Peyer's patch (tissue), 4 donors: ENCODE measurements around the gene RGL2.

Experiments
- CTCF ChIP-seq, 6 experiments: fragments of 450-650 bp in 4 of 6; fragments of 200-600 bp in 2 of 6; sonication (generic) in 1 of 6; IDR thresholded peaks; one replicate each; pipeline ENCODE4 v1.5.1; 2017 to 2019; ENCODE audit warnings: antibody characterized with exemption in 6 of 6, mild to moderate bottlenecking in 3 of 6, moderate library complexity in 1 of 6
- POLR2A ChIP-seq, 2 donors: fragments of 450-650 bp; IDR thresholded peaks; one replicate each; pipeline ENCODE4 v1.5.1; 2017; ENCODE audit warnings: antibody characterized with exemption in 2 of 2, mild to moderate bottlenecking in 2 of 2, moderate library complexity in 2 of 2

DNA sequence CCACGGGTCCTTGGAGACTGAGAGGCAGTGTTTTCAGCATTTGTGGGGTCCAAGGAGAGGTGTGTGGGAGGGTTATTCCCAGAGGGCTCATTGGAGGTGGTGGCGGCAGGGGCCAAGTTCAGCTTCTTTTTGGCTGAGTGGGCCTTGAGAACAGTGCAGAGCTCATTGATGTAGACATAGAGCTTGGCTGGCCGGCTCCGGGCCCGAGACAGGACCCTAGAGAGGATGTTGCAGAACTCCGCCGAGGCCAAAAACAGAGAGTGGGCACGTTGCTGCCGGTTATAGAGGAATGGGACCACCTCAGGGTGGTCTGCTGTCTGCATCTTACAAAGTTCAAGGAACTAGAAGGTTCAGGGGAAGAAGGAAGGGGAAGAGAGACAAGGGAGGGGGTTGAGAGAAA lies 22.5 kb upstream of the RGL2 start:
- no peak for TF ChIP-seq CTCF (IDR thresholded peaks at IDR 0.05)
- no peak for TF ChIP-seq POLR2A (IDR thresholded peaks at IDR 0.05)
